Memory B cell (primary cell): ENCODE results near the gene MYOZ2.
"Not testable (repeated sequence)": the region's sequence is repeated elsewhere in the genome, so short reads cannot be mapped to it uniquely, and the experiment has no call there.

Experiments used
- ATAC-seq: fragments of 150-1000 bp; cut with Tn5 transposase; 2 replicates; pipeline ENCODE4 v1.10.0; 2021; ENCODE audit warnings: low read depth, mild to moderate bottlenecking, moderate library complexity
- DNase-seq, 2 donors: peaks; one replicate each; pipeline ENCODE4 v3.0.0; 2022; ENCODE audit warnings: low spot score in 2 of 2
- H3K27ac Mint-ChIP-seq: one replicate; pipeline ENCODE4 v1.8.0; 2022; ENCODE audit warnings: mild to moderate bottlenecking, moderate library complexity, mixed read lengths
- H3K27me3 Mint-ChIP-seq: one replicate; pipeline ENCODE4 v1.8.0; 2022; ENCODE audit warnings: mixed read lengths
- H3K36me3 Mint-ChIP-seq: one replicate; pipeline ENCODE4 v1.8.0; 2022; ENCODE audit warnings: mild to moderate bottlenecking, mixed read lengths
- H3K4me1 Mint-ChIP-seq: one replicate; pipeline ENCODE4 v1.8.0; 2022; ENCODE audit warnings: mixed read lengths
- H3K4me3 Mint-ChIP-seq: one replicate; pipeline ENCODE4 v1.8.0; 2022; ENCODE audit warnings: mild to moderate bottlenecking, moderate library complexity, mixed read lengths
- H3K9me3 Mint-ChIP-seq: one replicate; pipeline ENCODE4 v1.8.0; 2022; ENCODE audit warnings: mixed read lengths

The MYOZ2 gene

GRCh38 chr4:119139822-119140252 is 4.2 kb downstream of the MYOZ2 start:
- H3K27ac Mint-ChIP-seq: peak overlapping the region; percentile 51
- peak overlapping the region; percentile 24 for H3K4me3 Mint-ChIP-seq
- H3K27me3 Mint-ChIP-seq: no peaks in the 10 kb centered on the region
- H3K9me3 Mint-ChIP-seq: no peaks in the 10 kb centered on the region
- no peaks in the 10 kb centered on the region for H3K36me3 Mint-ChIP-seq
- H3K4me1 Mint-ChIP-seq: peaks cover 21% of the 10 kb centered on the region
- ATAC-seq (peak; percentile 88), DNase-seq (no peak)

DNA sequence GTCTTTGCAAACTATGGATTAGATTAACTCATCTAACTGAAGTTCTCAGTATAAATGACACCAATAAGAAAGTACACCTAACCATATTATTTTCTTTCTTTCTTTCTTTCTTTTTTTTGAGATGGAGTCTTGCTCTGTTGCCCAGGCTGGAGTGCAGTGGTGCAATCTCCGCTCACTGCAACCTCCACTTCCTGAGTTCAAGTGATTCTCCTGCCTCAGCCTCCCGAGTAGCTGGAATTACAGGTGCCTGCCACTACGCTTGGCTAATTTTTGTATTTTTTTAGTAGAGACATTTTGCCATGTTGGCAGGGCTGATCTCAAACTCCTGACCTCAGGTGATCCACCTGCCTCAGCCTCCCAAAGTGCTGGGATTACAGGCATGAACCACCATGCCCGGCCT is 5.7 kb downstream of the MYOZ2 start:
- not testable (repeated sequence) for H3K27me3 Mint-ChIP-seq, ATAC-seq, DNase-seq, H3K36me3 Mint-ChIP-seq, H3K4me3 Mint-ChIP-seq, H3K9me3 Mint-ChIP-seq
- Mint-ChIP-seq H3K27ac (peak overlapping the region; percentile 36), H3K4me1 (peaks cover 21% of the 10 kb centered on the region)

DNA sequence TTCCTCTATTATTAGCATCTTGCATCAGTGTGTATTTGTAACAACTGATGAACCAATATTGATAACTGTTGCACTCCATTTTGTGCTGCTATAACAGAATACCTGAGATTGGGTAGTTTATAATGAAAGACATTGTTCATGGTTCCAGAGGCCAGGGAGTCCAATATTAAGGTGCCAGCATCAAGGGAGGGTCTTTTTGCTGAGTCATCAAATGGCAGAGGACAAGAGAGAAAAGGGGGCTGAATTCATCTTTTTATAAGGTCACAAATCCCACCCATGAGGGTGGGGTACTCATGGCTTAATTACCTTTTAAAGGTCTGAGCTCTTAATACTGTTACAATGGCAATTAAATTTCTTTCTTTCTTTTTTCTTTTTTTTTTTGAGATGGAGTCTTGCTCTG is 7.2 kb downstream of the MYOZ2 start:
- Mint-ChIP-seq H3K4me3 (no peak overlapping the region), H3K4me1 (peaks cover 21% of the 10 kb centered on the region), H3K36me3 (no peaks in the 10 kb centered on the region), H3K27ac (peak overlapping the region; percentile 30), H3K27me3 (no peaks in the 10 kb centered on the region), H3K9me3 (no peaks in the 10 kb centered on the region)
- ATAC-seq (no peak), DNase-seq (no peak)

- H3K36me3 Mint-ChIP-seq, H3K27ac Mint-ChIP-seq, ATAC-seq, DNase-seq, H3K27me3 Mint-ChIP-seq, H3K9me3 Mint-ChIP-seq, H3K4me3 Mint-ChIP-seq: not testable (repeated sequence)
- peaks cover 21% of the 10 kb centered on the region for H3K4me1 Mint-ChIP-seq
Observed at GRCh38 chr4:119143341-119143740, 7.7 kb downstream of the MYOZ2 start.

- H3K4me3 Mint-ChIP-seq: no peak overlapping the region
- no peak overlapping the region for H3K27ac Mint-ChIP-seq
- no peaks in the 10 kb centered on the region for H3K9me3 Mint-ChIP-seq
- ATAC-seq (no peak), DNase-seq (no peak)
- no peaks in the 10 kb centered on the region for H3K27me3 Mint-ChIP-seq
- H3K4me1 Mint-ChIP-seq: peaks cover 3% of the 10 kb centered on the region
- H3K36me3 Mint-ChIP-seq: no peaks in the 10 kb centered on the region
Observed at GRCh38 chr4:119149110-119149509, 13.5 kb downstream of the MYOZ2 start.

DNA sequence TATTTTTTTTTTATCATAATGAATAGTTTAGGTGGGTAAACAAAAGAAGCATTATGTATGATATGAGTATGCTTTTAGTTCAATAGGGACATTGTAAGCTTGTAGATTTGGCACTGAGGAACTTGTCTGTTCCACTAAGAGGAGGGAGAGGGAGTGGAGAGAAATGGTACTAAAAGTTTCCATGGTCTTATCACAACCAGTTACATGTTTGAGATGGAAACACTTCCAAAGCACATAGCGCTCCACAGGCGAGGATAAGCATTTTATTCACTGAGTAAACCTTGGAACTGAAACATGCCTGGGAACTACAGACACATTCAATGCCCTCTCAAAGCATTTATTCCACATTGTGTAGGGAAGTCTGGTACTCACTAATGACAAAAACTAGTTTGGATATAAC is 15.5 kb downstream of the MYOZ2 start:
- DNase-seq (no peak), ATAC-seq (no peak)
- H3K9me3 Mint-ChIP-seq: peaks cover 2% of the 10 kb centered on the region
- no peaks in the 10 kb centered on the region for H3K36me3 Mint-ChIP-seq
- H3K4me1 Mint-ChIP-seq: no peaks in the 10 kb centered on the region
- H3K27ac Mint-ChIP-seq: no peak overlapping the region
- H3K27me3 Mint-ChIP-seq: peaks cover 2% of the 10 kb centered on the region
- H3K4me3 Mint-ChIP-seq: no peak overlapping the region

GRCh38 chr4:119152741-119153140 is 17.1 kb downstream of the MYOZ2 start:
- DNase-seq (no peak), ATAC-seq (no peak)
- H3K9me3 Mint-ChIP-seq: peaks cover 2% of the 10 kb centered on the region
- no peaks in the 10 kb centered on the region for H3K4me1 Mint-ChIP-seq
- no peak overlapping the region for H3K27ac Mint-ChIP-seq
- H3K4me3 Mint-ChIP-seq: no peak overlapping the region
- peaks cover 2% of the 10 kb centered on the region for H3K27me3 Mint-ChIP-seq
- H3K36me3 Mint-ChIP-seq: no peaks in the 10 kb centered on the region

GRCh38 chr4:119162174-119162573 is 26.5 kb downstream of the MYOZ2 start:
- Mint-ChIP-seq H3K36me3 (no peaks in the 10 kb centered on the region), H3K4me1 (no peaks in the 10 kb centered on the region), H3K4me3 (no peak overlapping the region), H3K27ac (no peak overlapping the region), H3K27me3 (peaks cover 6% of the 10 kb centered on the region), H3K9me3 (no peaks in the 10 kb centered on the region)
- ATAC-seq: no peak
- DNase-seq: no peak

- Mint-ChIP-seq H3K9me3 (no peaks in the 10 kb centered on the region), H3K36me3 (no peaks in the 10 kb centered on the region), H3K27ac (no peak overlapping the region), H3K4me3 (no peak overlapping the region), H3K27me3 (peaks cover 6% of the 10 kb centered on the region), H3K4me1 (no peaks in the 10 kb centered on the region)
- DNase-seq (no peak), ATAC-seq (no peak)
Observed at GRCh38 chr4:119165767-119166166, 30.1 kb downstream of the MYOZ2 start.

GRCh38 chr4:119170195-119170594 is 34.6 kb downstream of the MYOZ2 start:
- Mint-ChIP-seq H3K27ac (no peak overlapping the region), H3K4me3 (no peak overlapping the region), H3K27me3 (no peaks in the 10 kb centered on the region), H3K36me3 (no peaks in the 10 kb centered on the region), H3K4me1 (no peaks in the 10 kb centered on the region), H3K9me3 (no peaks in the 10 kb centered on the region)
- DNase-seq (no peak), ATAC-seq (no peak)

DNA sequence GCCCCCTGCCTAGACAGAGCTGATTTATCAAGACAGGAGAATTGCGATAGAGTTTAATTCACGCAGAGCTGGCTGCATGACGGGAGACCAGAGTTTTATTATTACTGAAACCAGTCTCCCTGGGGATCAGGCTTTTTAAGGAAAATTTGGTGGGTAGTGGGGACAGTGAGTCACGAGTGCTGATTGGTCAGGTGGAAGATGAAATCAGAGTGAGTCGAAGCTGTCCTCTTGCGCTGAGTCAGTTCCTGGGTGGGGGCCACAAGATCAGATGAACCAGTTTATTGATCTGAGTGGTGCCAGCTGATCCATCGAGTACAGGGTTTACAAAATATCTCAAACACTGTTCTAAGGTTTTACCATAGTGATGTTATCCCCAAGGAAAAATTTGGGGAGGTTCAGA is 36.6 kb downstream of the MYOZ2 start:
- Mint-ChIP-seq H3K27me3 (peaks cover 2% of the 10 kb centered on the region), H3K4me3 (no peak overlapping the region), H3K27ac (no peak overlapping the region), H3K36me3 (no peaks in the 10 kb centered on the region), H3K4me1 (no peaks in the 10 kb centered on the region), H3K9me3 (no peaks in the 10 kb centered on the region)
- ATAC-seq (no peak), DNase-seq (no peak)

GRCh38 chr4:119173729-119174361 is 38.2 kb downstream of the MYOZ2 start:
- ATAC-seq, H3K36me3 Mint-ChIP-seq, H3K27ac Mint-ChIP-seq, H3K4me3 Mint-ChIP-seq, DNase-seq, H3K9me3 Mint-ChIP-seq, H3K4me1 Mint-ChIP-seq: not testable (repeated sequence)
- H3K27me3 Mint-ChIP-seq: peaks cover 10% of the 10 kb centered on the region

DNA sequence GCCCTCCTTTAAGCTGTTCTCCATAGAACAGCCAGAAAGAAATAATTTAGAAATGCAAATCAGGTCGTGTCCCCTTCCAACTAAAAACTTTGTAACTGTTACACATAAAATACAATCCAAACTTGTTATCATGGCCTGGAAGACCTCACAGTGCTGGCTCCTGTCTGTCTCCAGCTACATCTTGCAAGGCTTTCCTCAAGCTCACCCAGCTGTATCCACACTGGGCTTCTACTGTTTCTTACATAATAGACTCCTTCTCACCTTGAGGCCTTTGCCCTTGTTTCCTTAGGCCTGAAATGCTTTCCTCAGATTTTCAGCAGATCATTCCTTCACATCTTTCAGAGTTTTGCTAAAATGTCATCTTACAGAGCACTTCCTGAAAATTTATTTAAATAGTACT is 43.4 kb downstream of the MYOZ2 start:
- ATAC-seq (no peak), DNase-seq (no peak)
- H3K27ac Mint-ChIP-seq: no peak overlapping the region
- H3K4me1 Mint-ChIP-seq: no peaks in the 10 kb centered on the region
- no peaks in the 10 kb centered on the region for H3K9me3 Mint-ChIP-seq
- H3K36me3 Mint-ChIP-seq: no peaks in the 10 kb centered on the region
- H3K4me3 Mint-ChIP-seq: no peak overlapping the region
- H3K27me3 Mint-ChIP-seq: peaks cover 17% of the 10 kb centered on the region

DNA sequence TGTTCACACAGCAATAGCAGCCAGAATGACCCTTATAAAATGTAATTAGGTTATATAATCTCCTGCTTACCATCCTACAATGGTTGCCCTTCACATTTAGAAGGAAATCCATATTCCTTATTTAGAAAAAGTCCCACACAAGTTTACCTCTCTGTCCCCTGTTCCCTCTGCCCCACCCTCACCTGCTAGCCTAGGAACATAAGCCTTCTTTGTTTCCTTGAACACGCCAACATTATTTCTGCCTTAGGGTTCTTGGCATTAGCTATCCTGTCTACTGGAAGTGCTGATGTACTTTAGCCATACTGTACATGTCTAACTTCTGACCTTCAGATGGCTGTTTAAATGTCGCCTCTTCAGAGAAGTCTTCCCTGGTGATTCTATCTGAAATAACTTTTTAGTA is 48.5 kb downstream of the MYOZ2 start:
- Mint-ChIP-seq H3K4me1 (peaks cover 2% of the 10 kb centered on the region), H3K4me3 (no peak overlapping the region), H3K9me3 (no peaks in the 10 kb centered on the region), H3K36me3 (no peaks in the 10 kb centered on the region), H3K27me3 (peaks cover 10% of the 10 kb centered on the region), H3K27ac (no peak overlapping the region)
- DNase-seq (no peak), ATAC-seq (no peak)

DNA sequence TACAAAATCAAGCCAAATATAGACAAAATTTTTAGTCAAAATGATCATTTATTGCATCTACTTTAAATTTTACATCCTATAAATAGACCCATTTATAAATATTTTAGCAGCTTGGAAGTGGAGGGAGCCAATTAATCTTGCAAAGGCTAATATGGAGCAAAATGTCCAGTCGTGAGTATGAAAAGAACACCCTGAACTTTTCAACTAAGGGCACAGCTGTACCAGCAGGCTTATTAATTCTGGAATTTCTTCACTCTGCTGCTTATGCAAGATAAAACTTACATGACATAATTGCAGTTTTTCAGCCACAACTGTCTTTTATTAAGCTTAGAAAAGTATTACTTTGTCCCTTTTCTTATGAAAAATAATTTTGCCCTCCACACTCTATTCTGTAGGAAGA is 54.0 kb downstream of the MYOZ2 start:
- H3K4me3 Mint-ChIP-seq: no peak overlapping the region
- H3K36me3 Mint-ChIP-seq: no peaks in the 10 kb centered on the region
- H3K27ac Mint-ChIP-seq: no peak overlapping the region
- no peak for DNase-seq
- H3K27me3 Mint-ChIP-seq: peaks cover 4% of the 10 kb centered on the region
- H3K9me3 Mint-ChIP-seq: no peaks in the 10 kb centered on the region
- peaks cover 2% of the 10 kb centered on the region for H3K4me1 Mint-ChIP-seq
- no peak for ATAC-seq
